Glutamatergic neuron (in vitro differentiated cells): ENCODE results near the gene IL17RB. TPM values are rescaled to one million over a fixed set of nuclear protein-coding genes. Genes with fewer than 3 reads are reported as not detected.

Experiments used
- DNase-seq: peaks from one replicate; pipeline ENCODE4 v3.0.0; 2022
- H3K27ac Mint-ChIP-seq: one replicate; pipeline ENCODE4 v1.8.0; 2020; ENCODE audit warnings: mild to moderate bottlenecking, mixed read lengths, inconsistent platforms; ENCODE audit not compliant: unreplicated experiment
- H3K27me3 Mint-ChIP-seq: one replicate; pipeline ENCODE4 v1.8.0; 2020; ENCODE audit warnings: mild to moderate bottlenecking, moderate library complexity, mixed read lengths, inconsistent platforms; ENCODE audit not compliant: unreplicated experiment
- H3K36me3 Mint-ChIP-seq: one replicate; pipeline ENCODE4 v1.8.0; 2020; ENCODE audit warnings: mild to moderate bottlenecking, mixed read lengths, inconsistent platforms; ENCODE audit not compliant: unreplicated experiment
- H3K4me1 Mint-ChIP-seq: one replicate; pipeline ENCODE4 v1.8.0; 2020; ENCODE audit warnings: mild to moderate bottlenecking, low read depth, mixed read lengths, inconsistent platforms; ENCODE audit not compliant: unreplicated experiment
- H3K4me3 Mint-ChIP-seq: one replicate; pipeline ENCODE4 v1.8.0; 2020; ENCODE audit warnings: mild to moderate bottlenecking, mixed read lengths, inconsistent platforms; ENCODE audit not compliant: unreplicated experiment
- H3K9me3 Mint-ChIP-seq: one replicate; pipeline ENCODE4 v1.8.0; 2020; ENCODE audit warnings: mild to moderate bottlenecking, moderate library complexity, mixed read lengths, inconsistent platforms; ENCODE audit not compliant: unreplicated experiment
- total RNA-seq: library from RNA; stranded (reverse); fragmentation: NEBNext Ultra II Directional; extraction: Animal tissue kit (Norgen Biotek cat#: 25700); gene quantifications from one replicate; pipeline ENCODE4 v1.2.1, GENCODE V29; 2021; ENCODE audit not compliant: unreplicated experiment
- TF ChIP-seq, protein P1 (sequence below): fragments of 200-600 bp; sonication (generic); IDR thresholded peaks from one replicate; pipeline ENCODE4 v1.5.0; 2021; ENCODE audit not compliant: partially characterized antibody, unreplicated experiment

IL17RB gene
- total RNA-seq, 1 donor from 2014 or later = 0.78 TPM

DNA sequence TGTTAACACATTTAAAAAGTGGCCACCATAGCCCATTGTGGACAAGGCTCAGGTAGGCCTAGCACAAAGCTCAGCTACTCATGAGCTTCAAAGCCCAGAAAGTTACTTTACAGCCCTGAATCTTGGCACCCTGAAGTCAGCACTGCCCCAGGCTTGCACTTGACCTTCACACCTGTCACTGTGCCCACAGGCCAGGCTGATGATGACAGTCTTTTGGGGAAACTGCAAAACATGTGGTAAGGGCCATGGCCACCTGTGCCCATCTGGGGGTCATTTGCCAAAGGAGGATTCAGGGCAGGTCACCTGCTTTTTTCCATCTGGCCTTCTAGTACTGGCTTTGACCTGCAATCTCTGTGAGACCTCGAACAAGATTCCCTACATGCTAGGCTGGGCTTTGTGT lies 11.1 kb upstream of the IL17RB start:
- Mint-ChIP-seq H3K9me3 (no peaks in the 10 kb centered on the region), H3K27ac (no peak overlapping the region), H3K4me1 (peaks cover 3% of the 10 kb centered on the region), H3K27me3 (no peaks in the 10 kb centered on the region), H3K4me3 (no peak overlapping the region), H3K36me3 (no peaks in the 10 kb centered on the region)
- TF ChIP-seq, protein P1, sequence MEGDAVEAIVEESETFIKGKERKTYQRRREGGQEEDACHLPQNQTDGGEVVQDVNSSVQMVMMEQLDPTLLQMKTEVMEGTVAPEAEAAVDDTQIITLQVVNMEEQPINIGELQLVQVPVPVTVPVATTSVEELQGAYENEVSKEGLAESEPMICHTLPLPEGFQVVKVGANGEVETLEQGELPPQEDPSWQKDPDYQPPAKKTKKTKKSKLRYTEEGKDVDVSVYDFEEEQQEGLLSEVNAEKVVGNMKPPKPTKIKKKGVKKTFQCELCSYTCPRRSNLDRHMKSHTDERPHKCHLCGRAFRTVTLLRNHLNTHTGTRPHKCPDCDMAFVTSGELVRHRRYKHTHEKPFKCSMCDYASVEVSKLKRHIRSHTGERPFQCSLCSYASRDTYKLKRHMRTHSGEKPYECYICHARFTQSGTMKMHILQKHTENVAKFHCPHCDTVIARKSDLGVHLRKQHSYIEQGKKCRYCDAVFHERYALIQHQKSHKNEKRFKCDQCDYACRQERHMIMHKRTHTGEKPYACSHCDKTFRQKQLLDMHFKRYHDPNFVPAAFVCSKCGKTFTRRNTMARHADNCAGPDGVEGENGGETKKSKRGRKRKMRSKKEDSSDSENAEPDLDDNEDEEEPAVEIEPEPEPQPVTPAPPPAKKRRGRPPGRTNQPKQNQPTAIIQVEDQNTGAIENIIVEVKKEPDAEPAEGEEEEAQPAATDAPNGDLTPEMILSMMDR = no peak
- DNase-seq = no peak

DNA sequence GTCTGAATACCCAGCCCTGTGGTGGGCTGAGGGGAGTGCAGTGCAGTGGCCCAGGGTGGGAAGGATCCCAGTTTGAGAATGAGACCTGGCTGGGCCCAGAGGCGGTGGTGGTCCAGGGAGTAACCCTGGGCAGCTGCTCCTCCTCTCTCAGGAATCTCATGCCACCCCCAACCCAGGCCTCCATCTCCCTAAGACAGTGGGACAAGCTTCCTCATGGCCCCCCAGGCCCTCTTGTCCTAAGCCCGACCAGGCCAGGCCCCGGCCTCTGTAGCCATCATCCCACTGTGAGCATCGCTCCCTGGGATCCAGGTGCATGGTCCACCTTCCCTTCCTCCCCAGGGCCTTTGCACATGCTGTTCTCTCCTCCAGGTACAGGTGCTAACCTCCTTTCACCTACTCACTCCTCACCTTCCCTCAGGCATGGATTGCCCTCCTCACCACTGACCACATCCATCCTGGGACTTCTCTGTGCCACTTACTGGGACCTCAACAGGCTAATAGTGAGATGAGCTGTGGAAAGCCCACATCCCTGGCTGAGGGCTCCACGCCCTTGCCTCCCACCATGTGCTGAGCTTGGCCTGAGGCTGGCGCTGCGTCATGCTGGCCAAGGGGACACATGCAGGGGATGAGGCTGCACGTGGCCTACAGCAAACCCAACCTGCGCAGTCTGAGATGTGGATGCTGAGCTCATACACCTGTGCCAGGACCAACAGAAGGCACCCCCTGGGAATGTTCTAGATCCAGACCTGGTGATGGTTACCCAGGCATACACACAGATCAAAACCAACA lies 10.1 kb upstream of the IL17RB start:
- Mint-ChIP-seq H3K36me3 (no peaks in the 10 kb centered on the region), H3K27ac (no peak overlapping the region), H3K4me1 (peaks cover 3% of the 10 kb centered on the region), H3K27me3 (no peaks in the 10 kb centered on the region), H3K9me3 (no peaks in the 10 kb centered on the region), H3K4me3 (no peak overlapping the region)
- DNase-seq = no peak
- TF ChIP-seq, protein P1 = no peak

DNA sequence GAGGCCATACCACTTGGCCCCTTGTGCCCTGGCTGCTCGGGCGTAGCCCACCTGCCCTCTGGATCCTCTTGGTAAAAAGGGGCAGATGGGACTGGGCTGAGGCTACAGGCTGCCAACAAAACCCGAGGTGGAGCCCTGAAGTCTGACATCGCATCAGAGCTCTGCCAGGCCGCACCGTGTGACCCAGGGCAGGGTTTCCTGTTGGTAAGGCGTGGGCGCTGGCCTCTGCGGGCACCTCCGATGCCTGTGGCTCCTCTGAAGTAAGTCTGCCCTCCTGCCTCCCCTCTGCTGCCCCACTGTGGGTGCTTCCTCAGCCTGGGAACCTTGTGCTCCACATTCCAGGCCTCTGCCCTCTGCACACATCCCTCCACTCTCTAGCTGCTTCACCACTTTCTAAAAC lies 9.0 kb upstream of the IL17RB start:
- Mint-ChIP-seq H3K4me1 (peaks cover 6% of the 10 kb centered on the region), H3K36me3 (no peaks in the 10 kb centered on the region), H3K9me3 (no peaks in the 10 kb centered on the region), H3K27me3 (no peaks in the 10 kb centered on the region), H3K4me3 (no peak overlapping the region), H3K27ac (no peak overlapping the region)
- no peak for DNase-seq
- TF ChIP-seq, protein P1 = no peak

DNA sequence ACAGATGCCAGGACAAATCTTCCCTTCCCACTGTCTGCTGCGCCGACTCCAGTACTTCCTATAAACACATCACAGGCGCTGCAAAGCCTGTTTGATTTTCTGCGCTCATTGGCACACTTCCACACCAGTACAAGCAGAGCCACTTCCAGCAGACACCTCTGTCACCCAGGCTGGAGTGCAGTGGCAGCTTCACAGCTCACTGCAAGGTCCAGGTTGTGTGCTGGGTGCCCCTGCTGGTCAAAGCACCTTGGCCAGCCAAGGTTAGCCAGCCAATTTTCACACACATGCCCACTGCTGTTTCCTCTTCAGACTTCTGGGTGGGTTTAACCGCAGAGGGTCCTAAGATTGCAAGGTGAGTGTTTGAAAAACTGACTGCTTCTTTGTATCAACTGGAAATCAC lies 5.1 kb upstream of the IL17RB start:
- Mint-ChIP-seq H3K27ac (no peak overlapping the region), H3K4me3 (no peak overlapping the region), H3K4me1 (peaks cover 22% of the 10 kb centered on the region), H3K9me3 (peaks cover 4% of the 10 kb centered on the region), H3K27me3 (peaks cover 13% of the 10 kb centered on the region), H3K36me3 (no peaks in the 10 kb centered on the region)
- TF ChIP-seq, protein P1 = no peak
- DNase-seq = no peak

DNA sequence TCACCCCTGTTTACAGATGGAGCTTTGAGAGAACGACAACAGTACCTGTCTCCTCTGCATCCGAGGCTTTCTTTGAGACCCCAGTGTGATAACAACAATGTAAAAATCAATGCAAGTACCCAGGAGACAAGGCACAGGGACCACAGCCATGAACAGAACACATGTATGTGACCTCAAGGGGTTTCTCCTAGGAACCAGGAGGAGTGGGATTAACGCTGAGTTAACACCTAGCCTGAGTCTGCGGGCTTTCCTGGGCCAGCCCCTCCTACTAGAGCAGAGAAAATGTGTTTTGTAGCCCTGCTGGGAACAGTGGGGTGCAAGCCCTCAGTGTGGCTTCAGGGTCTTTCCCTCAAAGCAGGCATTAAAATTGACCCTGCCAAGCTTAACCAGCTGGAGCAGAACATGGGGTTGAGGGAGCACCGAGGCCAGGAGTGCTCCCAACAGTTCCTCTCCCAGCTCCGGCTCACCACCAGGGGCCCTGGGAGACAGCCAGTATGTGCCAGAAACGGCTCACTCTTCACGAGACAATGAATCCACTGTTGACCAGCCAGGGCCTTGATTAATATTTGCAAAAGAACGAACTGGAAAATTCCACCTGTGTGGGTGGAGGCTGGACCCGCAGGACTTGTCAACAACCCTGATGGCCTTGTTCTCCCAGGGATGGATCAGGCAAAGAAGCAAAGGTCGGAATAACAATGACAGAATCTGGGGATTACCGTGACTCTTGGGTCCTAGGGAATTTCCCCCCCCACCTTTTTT lies 3.8 kb upstream of the IL17RB start:
- peaks cover 22% of the 10 kb centered on the region for H3K4me1 Mint-ChIP-seq
- TF ChIP-seq, protein P1 = no peak
- no peak for DNase-seq
- H3K9me3 Mint-ChIP-seq = peaks cover 8% of the 10 kb centered on the region
- peak overlapping the region; percentile 82 for H3K27ac Mint-ChIP-seq
- peak overlapping the region; percentile 16 for H3K4me3 Mint-ChIP-seq
- peaks cover 19% of the 10 kb centered on the region for H3K27me3 Mint-ChIP-seq
- H3K36me3 Mint-ChIP-seq = no peaks in the 10 kb centered on the region
